Ramos (cell line): Measurements from ENCODE around the gene MYH11.

Experiments used
- in situ Hi-C: fragments of 300-500 bp; cut with MboI; formaldehyde crosslinking; loops from one replicate; pipeline ENCODE4 v1.14.3; 2022; ENCODE audit warnings: low sequenced_read_pairs; ENCODE audit not compliant: unreplicated experiment

The MYH11 gene

DNA sequence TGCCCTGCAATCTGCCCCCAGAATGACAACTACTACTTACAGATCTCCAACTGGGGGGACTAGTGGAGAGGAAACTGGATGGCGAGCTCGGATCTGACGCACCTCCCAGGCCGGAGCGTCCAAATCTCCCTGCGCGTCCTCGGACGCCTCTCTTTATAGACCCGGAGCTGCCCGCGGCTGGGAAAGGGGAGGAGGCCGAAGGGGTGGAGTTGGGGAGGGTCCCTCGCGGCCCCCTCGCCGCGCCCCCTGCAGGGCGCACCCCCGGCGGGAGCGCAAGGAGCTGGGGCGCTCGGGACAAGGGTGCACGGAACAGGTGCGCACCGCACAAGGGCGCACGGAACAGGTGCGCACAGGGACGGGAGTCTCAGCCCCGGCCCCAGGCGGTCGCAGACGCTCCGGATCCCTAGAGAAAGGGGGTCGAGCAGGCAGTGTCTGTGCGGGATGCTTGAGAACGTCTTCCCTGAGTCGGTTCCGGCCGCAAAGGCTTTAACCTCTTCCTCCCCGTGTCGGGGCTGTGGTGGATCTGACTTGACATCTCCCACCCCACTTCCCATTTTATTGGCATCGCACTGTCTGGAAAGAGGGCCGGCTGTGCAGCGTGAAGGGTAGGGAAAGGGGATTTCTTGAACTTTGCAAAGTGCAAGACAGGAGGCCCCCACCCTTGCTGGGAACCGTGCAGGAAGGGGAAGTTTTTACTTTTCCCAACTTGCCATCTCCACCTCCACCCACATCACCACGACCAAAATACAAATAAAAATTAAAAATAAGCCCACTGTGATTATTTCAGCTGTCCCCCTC lies at the start of gene MYH11:
TSS of gene MYH11 (minus strand) at position 128 of the 798 bp plus-strand sequence. CDS start 18,776 bp downstream, outside the sequence.
- in situ Hi-C loops: no loop called here

DNA sequence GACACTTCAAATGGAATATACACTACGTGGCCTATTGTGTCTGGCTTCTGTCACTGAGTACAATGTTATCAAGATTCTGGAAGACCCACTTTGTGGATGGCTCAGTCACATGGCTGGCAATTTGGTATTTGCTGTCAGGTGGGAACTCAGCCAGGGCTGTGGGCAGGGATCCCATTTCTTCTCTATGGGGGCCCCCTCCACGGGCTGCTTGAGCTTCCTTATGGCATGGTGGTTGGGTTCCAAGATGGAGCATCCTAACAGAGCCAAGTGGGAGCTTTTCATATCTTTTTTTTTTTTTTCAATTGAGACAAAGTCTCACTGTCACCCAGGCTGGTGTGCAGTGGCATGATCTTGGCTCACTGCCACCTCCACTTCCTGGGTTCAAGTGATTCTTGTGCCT lies 49.6 kb upstream of the MYH11 start:
- in situ Hi-C loops: no loop called here

DNA sequence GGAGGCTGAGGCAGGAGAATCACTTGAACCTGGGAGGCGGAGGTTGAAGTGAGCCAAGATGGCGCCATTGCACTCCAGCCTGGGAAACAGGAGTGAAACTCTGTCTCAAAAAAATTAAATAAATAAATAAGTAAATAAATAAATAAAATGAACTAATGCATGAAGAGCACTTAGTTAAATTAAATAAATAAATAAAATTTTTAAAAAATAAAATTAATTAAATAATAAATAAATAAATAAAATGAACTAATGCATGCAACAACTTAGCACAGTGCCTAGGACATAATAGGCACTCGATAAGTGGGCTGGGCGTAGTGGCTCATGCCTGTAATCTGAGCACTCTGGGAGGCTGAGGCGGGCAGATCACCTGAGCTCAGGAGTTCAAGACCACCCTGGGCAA lies 47.1 kb upstream of the MYH11 start:
- in situ Hi-C loops: no loop called here

DNA sequence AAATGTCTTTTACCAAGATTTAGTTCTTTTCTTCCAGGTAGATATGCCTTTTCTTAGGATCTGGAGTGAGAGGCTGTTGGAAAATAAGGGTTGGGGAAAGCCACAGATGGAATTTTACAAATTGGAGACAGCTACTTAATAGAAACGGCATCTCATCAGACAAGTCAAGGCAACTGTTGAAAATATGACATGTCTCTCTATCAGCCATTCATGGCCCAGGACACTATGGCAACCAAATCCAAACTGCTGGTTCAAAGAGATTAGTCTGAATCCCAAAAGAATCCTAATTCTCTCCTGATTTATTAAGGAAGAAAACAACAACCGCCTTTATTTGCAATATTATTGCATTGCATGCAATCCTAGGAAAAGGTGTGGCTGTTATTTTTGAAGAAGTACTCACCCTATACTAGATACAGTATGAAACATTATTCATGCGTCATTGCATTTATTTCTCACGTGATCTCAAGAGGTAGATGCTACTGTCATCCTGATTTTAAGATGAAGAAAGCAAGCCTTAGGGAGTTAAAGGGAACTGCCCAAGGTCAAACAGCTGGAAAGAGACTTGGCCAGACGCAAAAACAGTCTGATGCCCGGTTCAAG lies 44.2 kb upstream of the MYH11 start:
- in situ Hi-C loops: no loop called here

DNA sequence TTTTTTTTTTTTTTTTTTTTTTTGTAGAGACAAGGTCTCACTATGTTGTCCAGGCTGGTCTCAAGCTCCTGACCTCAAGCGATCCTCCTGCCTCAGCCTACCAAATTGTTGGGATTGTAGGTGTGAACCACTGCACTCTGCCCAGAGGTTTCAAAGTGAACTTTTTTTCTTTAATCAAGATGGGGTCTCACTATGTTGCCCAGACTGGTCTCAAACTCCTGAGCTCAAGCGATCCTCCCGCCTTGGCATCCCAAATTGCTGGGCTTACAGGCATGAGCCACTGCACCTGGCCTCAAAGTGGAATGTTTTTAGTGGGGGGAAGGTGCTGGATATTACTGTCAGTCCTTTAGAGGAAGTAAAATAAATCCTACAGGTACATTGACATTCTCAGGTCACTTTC lies 43.5 kb upstream of the MYH11 start:
- in situ Hi-C loops: no loop called here

DNA sequence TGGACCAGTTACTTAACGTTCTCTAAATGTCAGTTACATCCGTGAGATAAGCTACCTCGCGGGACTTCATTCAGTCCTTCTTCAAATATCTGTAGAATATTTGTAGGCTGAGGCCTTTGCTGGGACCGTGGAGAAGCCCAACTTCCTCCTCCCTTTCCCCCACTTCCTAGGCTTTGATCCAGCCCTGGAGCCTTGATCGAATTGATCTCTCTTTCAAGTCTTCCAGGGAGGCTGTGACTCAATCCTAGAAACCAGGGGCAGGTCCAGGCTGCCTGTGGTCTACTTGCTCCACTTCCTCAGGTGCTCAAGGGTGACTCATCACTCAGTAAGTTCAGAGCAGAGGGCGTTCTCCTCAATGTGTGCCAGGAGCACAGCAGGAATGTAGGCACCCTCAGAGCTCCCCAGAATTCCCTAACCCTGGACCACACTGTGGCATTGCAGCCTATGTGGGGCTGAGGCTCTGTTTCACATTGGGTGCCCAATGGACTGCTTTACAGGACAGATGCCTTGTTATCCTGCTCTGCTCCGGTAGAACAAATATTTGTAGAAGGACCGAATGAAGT lies 42.8 kb upstream of the MYH11 start:
- in situ Hi-C loops: no loop called here

DNA sequence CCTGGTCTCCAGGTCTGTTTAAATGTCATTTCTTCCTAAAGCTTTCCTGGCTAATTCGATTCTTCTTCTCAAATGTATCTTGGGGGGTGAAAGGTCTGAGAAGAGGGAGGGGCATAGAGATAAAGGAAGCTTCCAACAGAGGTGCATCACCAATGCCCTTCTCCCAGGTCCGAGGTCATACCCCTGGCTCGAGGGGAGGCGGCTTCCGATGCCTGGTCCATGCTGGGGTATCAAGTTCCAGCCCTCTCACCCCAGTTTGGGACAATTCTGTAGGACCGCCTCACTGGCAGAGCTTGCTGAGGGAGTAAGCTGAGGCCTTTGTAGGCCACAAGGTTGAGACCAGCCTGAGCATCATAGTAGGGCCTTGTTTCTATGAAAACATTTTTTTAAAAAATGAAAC lies 41.8 kb upstream of the MYH11 start:
- in situ Hi-C loops: no loop called here

DNA sequence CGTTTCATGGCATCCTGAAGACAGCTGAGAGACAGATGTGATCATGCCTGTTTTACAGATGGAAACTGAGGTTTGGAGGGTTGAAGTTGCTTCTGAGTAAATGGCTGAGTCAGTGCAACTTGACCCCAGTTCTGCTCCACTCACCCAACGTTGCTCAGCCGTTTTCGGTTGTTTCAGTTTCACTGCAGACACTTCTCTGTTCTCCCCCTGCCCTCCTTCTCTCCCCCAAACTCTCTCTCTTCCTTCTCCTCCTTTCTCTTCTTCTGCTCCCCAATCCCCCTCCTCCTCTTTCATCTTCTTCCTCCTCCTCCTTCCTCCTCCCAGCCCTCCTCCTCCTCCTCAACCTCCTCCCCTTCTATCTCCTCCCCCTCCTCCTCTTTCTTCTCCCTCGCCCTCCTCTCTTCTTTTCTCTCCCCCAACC lies 41.0 kb upstream of the MYH11 start:
- in situ Hi-C loops: no loop called here

DNA sequence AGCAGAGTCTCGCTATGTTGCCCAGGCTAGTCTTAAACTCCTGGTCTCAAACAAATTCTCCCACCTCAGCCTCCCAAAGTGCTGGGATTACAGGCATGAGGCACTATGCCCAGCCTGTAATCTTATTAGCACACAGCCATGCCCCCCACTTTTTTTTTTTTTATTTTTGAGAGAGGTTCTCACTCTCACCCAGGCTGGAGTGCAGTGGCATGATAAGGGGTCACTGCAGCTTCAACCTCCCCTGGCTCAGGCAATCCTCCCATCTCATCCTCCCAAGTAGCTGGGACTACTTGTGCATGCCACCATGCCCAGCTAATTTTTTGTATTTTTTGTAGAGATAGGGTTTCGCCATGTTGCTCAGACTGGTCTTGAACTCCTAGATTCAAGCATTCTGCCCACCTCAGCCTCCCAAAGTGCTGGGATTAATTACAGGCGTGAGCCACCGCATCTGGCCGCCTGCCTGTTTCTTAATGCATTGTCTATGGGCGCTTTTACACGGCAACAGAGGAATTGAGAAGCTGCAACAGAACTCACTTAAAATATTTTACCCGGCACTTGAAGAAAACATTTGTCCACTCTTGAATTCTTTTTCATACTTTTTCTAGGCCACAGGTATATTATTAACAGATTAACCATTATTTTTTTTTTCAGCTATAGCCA lies 40.4 kb upstream of the MYH11 start:
- in situ Hi-C loops: no loop called here

DNA sequence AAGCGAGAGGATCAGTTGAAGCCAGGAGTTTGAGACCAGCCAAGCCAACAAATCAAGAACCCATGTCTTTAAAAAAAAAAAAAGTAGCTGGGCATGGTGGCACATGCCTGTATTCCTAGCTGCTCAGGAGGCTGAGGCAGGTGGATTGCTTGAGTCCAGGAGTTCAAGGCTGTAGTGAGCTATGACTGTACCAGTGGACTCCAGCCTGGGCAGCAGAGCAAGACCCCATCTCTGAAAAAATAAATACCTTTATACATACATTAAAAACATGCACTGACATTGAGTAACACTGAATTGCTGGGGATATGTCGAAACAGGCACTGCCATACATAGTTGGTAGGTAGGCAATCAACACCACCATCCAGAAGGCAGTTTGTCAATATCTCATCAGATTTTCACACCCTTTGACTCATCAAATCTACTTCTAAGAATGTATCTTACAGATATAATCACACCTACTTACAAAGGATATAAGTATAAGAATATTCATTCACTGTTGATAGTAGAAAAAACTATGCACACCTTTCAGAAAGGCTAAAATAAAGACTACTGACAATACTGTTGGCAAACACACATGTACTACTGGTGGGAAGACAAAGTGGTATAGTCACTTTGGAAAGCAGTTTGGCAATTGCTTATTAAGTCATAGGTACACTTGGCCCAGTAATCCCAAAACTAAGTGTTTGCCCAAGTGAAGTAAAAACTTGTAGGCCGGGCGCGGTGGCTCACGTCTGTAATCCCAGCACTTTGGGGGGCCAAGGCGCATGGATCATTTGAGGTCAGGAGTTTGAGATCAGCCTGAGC lies 37.9 kb upstream of the MYH11 start:
- in situ Hi-C loops: no loop called here

DNA sequence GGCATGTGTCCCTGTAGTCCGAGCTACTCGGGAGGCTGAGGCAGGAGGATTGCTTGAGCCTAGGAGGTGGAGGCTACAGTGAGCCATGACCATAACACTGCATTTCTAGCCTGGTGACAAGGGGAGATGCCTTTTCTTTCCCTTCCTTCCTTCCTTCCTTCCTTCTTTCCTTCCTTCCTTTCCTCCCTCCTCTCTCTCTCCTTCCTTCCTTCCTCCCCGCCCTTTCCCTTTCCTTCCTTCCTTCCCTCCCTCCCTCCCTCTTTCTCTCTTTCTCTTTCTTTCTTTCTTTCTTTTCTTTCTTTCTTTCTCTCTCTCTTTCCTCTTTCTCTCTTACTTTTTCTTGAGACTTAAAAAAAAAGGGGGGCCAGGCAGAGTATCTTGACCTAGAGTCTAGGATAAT lies 34.7 kb upstream of the MYH11 start:
- in situ Hi-C loops: no loop called here

DNA sequence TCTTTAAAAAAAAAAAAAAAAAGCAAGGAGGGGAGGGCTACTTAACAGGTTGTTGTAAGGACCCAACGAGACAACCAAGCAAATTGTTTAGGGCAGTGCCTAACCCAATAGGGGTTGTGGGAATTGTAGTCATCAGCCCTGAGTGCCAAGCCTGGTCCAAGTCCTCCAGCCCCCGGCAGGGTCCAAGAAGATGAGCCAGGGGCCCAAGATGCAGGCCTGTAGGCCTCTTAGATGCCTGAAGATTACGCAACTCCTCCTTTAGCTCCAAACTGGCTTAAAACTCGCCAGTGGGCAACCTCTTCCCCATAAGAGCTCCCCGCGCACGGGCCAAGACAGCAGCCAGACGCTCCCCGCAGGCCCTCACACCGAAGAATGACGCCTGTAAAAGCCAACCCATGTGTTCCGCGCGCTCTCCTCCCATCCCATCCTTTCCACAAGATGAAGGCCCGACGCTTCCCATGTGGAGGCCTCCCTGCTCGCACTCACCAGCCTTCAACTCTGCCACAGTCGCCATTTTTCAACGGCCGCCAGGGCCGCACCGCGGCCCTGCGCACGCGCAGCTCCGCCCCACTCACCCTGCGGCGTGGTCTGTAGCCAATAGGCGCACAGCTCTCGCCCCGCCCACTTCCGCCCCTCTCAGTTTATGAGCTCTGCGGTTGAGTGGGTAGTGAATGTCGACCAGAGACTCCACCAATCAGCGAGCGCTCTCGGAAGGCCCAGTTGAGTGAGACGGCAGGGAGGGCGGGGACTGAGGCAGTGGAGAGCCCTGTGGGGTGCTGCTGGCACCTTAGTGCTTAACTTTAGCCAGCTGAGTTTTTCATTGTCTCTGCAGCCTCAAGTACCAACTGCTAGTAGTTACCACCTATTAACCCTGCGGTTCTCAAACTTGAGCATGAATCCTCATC lies 31.5 kb upstream of the MYH11 start, which contains the start of gene CEP20:
TSS of gene CEP20 (minus strand) at position 532 of the 905 bp plus-strand sequence. CDS start at position 514, 18 bp downstream.
- in situ Hi-C loops: no loop called here

DNA sequence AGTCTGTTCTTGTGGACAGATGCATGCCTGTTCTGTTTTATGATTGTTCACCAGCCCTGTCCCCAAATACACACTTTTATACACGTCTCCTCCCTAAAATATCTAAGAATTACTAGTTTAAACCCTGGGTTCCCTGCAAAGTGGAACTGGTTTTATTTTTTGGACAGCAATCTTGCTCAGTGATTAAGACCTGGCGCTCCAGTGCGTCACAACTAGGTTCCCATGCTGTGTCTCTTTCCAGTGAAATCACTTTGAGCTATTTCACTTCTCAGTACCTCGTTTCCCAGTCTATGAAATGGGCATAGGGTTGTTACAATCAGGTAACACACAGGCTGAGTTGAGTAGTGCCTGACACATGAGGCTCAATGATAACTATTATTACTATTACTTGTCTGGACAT lies 30.5 kb upstream of the MYH11 start:
- in situ Hi-C loops: no loop called here

DNA sequence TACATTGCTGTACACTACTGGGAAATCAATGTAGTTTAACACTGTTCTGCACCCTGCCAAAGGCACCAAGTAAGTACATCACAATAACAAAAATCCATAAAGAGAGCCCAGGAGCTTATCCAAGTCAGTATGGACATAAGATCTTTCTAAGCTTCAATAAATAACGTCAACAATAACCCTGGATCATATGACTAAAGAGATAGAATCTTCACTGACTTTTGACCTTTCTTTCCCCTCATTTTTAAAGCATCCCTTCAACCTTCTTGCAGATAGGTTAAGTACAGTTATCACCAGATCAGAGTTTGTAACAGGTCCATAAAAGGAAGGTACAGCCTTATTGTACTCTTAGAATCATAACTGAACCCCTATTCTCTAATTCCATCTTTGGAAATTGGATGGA lies 29.2 kb upstream of the MYH11 start:
- in situ Hi-C loops: no loop called here

DNA sequence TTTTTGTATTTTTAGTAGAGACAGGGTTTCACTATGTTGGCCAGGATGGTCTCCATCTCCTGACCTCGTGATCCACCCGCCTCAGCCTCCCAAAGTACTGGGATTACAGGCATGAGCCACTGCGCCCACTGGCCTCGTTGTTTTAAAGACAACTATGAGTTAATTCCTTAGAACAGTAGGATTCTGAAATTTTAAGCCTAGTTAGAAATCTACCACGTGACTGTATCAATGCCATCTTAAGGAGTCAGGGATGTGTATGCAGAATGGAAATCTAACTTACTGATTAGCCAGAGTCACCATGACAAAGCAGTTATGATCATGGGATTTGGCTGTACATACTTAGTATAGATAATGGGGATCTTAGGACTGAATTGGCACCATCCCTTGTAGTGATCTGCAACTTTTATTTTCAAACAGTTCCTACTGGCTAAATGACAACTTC lies 28.8 kb upstream of the MYH11 start:
- in situ Hi-C loops: no loop called here

DNA sequence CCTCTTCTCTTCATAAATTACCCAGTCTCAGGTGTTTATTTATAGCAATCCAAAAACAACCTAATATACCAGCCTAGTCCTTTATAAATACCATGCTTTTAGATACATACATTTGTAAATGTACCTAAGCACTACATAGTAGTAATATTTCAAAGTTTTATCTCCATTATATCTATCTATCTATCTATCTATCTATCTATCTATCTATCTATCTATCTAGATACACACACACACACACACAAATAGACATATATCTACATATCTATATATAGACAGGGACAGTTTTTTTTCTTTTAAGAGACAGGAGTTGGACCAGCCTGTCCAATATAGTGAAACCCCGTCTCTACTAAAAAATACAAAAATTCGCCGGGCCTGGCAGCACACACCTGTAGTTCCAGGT lies 25.7 kb upstream of the MYH11 start:
- in situ Hi-C loops: no loop called here

DNA sequence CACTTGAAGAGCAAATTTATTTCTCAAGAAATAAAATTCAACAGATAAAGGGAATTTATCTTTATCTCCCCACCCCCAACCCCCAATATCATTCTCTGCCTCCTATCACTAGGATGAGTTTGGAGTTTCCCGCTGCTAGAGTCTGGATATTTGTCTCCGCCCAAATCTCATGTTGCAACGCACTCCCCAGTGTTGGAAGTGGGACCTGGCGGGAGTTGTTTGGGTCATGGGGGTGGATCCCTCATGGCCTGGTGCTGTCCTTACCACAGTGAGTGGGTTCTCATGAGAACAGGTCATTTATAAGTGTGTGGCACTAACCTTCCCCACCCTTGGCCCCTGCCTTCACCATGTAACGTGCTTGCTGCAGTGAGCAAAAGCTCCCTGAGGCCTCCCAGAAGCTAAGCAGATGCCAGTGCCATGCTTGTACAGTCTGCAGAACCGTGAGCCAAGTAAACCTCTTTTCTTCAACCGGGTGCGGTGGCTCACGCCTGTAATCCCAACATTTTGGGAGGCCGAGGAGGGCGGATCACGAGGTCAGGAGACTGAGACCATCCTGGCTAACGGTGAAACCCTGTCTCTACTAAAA lies 25.1 kb upstream of the MYH11 start:
- in situ Hi-C loops: no loop called here

DNA sequence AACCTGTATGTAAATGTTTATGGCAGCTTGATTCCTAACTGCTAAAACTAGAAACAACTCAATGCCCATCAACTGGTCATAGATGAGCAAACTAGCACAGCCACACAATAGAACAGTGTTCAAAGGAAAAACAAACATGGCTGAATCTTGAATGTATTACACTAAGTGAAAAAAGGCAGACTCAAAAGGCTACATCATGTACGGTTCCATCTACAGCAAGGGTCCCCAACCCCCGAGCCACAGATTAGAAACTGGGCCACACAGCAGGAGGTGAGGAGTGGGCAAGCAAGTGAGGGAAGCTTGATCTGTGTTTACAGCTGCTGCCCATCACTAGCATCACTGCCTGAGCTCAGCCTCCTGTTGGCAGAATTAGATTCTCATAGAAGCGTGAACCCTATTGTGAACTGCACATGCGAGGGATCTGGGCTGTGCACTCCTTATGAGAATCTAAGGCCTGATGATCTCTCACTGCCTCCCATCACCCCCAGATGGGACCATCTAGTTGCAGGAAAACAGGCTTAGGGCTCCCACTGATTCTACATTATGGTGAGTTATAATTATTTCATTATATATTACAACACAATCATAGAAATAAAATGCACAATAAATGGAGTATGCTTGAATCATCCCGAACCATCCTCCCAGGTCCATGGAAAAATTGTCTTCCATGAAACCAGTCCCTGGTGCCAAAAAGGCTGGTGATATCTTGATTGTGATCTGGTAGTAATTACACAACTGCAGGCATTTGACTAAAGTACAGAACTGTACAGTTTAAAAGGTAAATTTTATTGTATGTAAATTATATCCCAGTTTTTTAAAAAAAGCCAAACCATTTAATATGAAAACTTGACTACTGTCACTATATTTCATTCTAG lies 23.8 kb upstream of the MYH11 start:
- in situ Hi-C loops: no loop called here
